ENCODE results near the gene APCDD1L. TPM values are rescaled to one million over a fixed set of nuclear protein-coding genes. Genes with fewer than 3 reads are reported as not detected.

The APCDD1L gene
- total RNA-seq, 1 experiment from 2014 or later, result 2.4 TPM

GRCh38 chr20:58531063-58531462 lies 15.9 kb upstream of the APCDD1L start:
- ATAC-seq (no peak), DNase-seq (ENCODE audit: low spot score) (no peak)
- ChIA-PET POLR2A (no interaction called here), CTCF (no interaction called here)
- H3K36me3 Mint-ChIP-seq, result peaks cover 47% of the 10 kb centered on the region
- H3K4me1 Mint-ChIP-seq, result no peaks in the 10 kb centered on the region
- no peak overlapping the region for H3K4me3 Mint-ChIP-seq
- no peak overlapping the region for H3K27ac Mint-ChIP-seq
- TF ChIP-seq FOXK1 (CRISPR knock-in tag; IDR thresholded peaks at IDR 0.05) (no peak), IRF2 (CRISPR knock-in tag; IDR thresholded peaks at IDR 0.05; ENCODE audit: borderline replicate concordance, low read depth) (no peak)
- H3K27me3 Mint-ChIP-seq (ENCODE audit: low read depth), result peaks cover 8% of the 10 kb centered on the region
- peaks cover 73% of the 10 kb centered on the region for H3K9me3 Mint-ChIP-seq

DNA sequence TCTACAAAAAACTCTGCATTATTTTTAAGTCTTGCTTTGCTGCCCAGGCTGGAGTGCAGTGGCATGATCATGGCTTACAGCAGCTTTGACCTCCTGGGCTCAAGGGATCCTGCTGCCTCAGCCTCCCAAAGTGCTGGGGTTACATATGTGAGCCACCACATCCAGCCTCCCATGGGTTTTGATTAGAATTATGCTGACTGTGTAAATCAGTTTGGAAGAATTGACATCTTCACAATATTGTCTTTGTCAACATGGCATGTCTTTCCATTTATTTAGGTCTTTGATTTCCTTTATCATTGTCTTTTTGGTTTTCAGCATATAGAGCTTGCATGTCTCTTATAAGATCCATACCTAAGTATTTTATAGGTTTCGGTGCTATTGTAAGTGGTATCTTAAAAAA lies 13.2 kb upstream of the APCDD1L start:
- CTCF ChIA-PET, result no interaction called here
- no peak overlapping the region for H3K4me3 Mint-ChIP-seq

GRCh38 chr20:58526411-58526810 lies 11.2 kb upstream of the APCDD1L start:
- no peak overlapping the region for H3K27ac Mint-ChIP-seq
- ATAC-seq (no peak), DNase-seq (ENCODE audit: low spot score) (no peak)
- H3K4me3 Mint-ChIP-seq, result no peak overlapping the region
- H3K9me3 Mint-ChIP-seq, result peaks cover 66% of the 10 kb centered on the region
- peaks cover 51% of the 10 kb centered on the region for H3K36me3 Mint-ChIP-seq
- peaks cover 14% of the 10 kb centered on the region for H3K4me1 Mint-ChIP-seq
- H3K27me3 Mint-ChIP-seq (ENCODE audit: low read depth), result peaks cover 4% of the 10 kb centered on the region; the same call in 1 of the 2 replicates
- ChIA-PET CTCF (no interaction called here), POLR2A (no interaction called here)
- TF ChIP-seq FOXJ3 (CRISPR knock-in tag; IDR thresholded peaks at IDR 0.05; ENCODE audit: borderline replicate concordance) (no peak), RELA (CRISPR knock-in tag; IDR thresholded peaks at IDR 0.05; ENCODE audit: borderline replicate concordance) (no peak), IRF1 (CRISPR knock-in tag; IDR thresholded peaks at IDR 0.05) (no peak), TEAD4 (CRISPR knock-in tag; IDR thresholded peaks at IDR 0.05) (no peak), ZNF138 (CRISPR knock-in tag; conservative IDR thresholded peaks at IDR 0.05) (no peak), MXD4 (CRISPR knock-in tag; IDR thresholded peaks at IDR 0.05; ENCODE audit: borderline replicate concordance) (no peak), CBFB (CRISPR knock-in tag; IDR thresholded peaks at IDR 0.05; ENCODE audit: low read depth) (no peak), ELF4 (CRISPR knock-in tag; IDR thresholded peaks at IDR 0.05; ENCODE audit: low read depth) (no peak)

More for the DNA sequence above, 13.2 kb upstream of the APCDD1L start:
- no peak for TF ChIP-seq ZNF532 (CRISPR knock-in tag; IDR thresholded peaks at IDR 0.05; ENCODE audit: borderline replicate concordance)
- no peak for TF ChIP-seq ELF4 (CRISPR knock-in tag; IDR thresholded peaks at IDR 0.05; ENCODE audit: low read depth)
- no peak for TF ChIP-seq NFE2L1 (CRISPR knock-in tag; IDR thresholded peaks at IDR 0.05)
- TF ChIP-seq SMAD4 (CRISPR knock-in tag; IDR thresholded peaks at IDR 0.05), result no peak
- TF ChIP-seq SOX15 (CRISPR knock-in tag; IDR thresholded peaks at IDR 0.05), result no peak
- no peak for TF ChIP-seq ESRRA (CRISPR knock-in tag; IDR thresholded peaks at IDR 0.05; ENCODE audit: borderline replicate concordance)
- TF ChIP-seq PRRX2 (CRISPR knock-in tag; IDR thresholded peaks at IDR 0.05), result no peak
- TF ChIP-seq ZMAT4 (CRISPR knock-in tag; IDR thresholded peaks at IDR 0.05), result no peak
- no peak for TF ChIP-seq FOXP4 (CRISPR knock-in tag; IDR thresholded peaks at IDR 0.05)
- Mint-ChIP-seq H3K4me1 (peaks cover 6% of the 10 kb centered on the region), H3K9me3 (peaks cover 87% of the 10 kb centered on the region), H3K27ac (no peak overlapping the region), H3K27me3 (ENCODE audit: low read depth) (peaks cover 13% of the 10 kb centered on the region), H3K36me3 (peaks cover 65% of the 10 kb centered on the region)
- POLR2A ChIA-PET, result no interaction called here
- DNase-seq (ENCODE audit: low spot score) (no peak), ATAC-seq (no peak)
